ENCODE data around the gene HOXB7.

DNA sequence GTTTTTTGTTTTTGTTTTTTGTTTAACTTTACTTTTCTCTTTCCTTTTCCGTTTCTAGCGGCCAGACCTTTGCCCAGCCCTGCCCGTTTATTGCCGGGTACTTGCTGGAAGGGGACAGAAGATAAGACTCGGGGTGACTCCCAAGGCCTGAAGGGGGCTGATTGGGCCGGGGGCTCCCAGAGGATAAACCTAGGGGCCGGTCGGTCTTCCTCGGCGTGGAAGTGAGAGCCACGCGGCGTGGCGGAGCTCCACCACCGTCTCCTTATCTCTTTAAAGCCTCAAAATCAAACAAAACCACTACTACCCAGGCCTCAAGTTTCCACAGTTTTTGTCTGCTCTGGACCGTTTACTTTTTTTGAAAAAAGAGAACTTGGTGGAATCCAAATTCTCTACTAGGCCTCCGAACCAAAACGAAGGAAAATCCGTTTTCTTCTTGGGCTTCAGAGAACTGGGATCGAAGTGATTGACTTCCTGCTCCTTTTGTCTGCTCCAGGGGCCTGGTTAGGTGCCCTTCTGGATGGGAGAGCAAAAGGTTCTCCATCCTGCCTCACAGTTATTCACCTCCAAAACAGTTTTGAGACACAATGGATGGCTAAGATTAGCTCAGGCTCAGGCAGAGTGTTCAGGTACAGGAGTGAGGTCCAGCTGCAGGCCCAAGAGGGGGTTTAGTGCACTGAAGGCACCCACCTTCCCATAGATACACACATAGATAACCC is 23.8 kb upstream of the HOXB7 start:
- TF ChIP-seq, protein P1, sequence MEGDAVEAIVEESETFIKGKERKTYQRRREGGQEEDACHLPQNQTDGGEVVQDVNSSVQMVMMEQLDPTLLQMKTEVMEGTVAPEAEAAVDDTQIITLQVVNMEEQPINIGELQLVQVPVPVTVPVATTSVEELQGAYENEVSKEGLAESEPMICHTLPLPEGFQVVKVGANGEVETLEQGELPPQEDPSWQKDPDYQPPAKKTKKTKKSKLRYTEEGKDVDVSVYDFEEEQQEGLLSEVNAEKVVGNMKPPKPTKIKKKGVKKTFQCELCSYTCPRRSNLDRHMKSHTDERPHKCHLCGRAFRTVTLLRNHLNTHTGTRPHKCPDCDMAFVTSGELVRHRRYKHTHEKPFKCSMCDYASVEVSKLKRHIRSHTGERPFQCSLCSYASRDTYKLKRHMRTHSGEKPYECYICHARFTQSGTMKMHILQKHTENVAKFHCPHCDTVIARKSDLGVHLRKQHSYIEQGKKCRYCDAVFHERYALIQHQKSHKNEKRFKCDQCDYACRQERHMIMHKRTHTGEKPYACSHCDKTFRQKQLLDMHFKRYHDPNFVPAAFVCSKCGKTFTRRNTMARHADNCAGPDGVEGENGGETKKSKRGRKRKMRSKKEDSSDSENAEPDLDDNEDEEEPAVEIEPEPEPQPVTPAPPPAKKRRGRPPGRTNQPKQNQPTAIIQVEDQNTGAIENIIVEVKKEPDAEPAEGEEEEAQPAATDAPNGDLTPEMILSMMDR (IDR thresholded peaks at IDR 0.05; ENCODE audit: low read depth, low read length): no peak
- no peak for TF ChIP-seq EZH2phosphoT487 (IDR thresholded peaks at IDR 0.05; ENCODE audit: low read depth)

All from OCI-LY3 (cell line).